ENCODE measurements around the gene NUMBL. TPM values are rescaled to one million over a fixed set of nuclear protein-coding genes. Genes with fewer than 3 reads are reported as not detected.

The NUMBL gene
- total and polyA plus RNA-seq, 2 experiments from 2014 or later = 15.7 to 32.1 TPM

- H3K4me1 ChIP-seq (ENCODE audit: insufficient read depth) = peaks cover 5% of the 10 kb centered on the region
- H3K27ac ChIP-seq = no peak overlapping the region
- peaks cover 10% of the 10 kb centered on the region for H3K79me2 ChIP-seq
- no peak overlapping the region for H2AFZ ChIP-seq
- H3K36me3 ChIP-seq (replicated peaks; ENCODE audit: insufficient read depth, low read depth) = no peaks in the 10 kb centered on the region
- DNase-seq (ENCODE audit: low spot score) = no peak
- no peaks in the 10 kb centered on the region for H3K9me2 ChIP-seq (replicated peaks; ENCODE audit: insufficient read depth)
- no peaks in the 10 kb centered on the region for H3K9me3 ChIP-seq (ENCODE audit: low read depth)
- no peak overlapping the region for H3K4me2 ChIP-seq
- H3K4me3 ChIP-seq = no peak overlapping the region
- H3K27me3 ChIP-seq = no peaks in the 10 kb centered on the region
- WGBS (ENCODE audit: low lambda C conversion rate, missing lambda C conversion rate) = 96% methylated on average over 5 of the region's 5 CpGs
- TF ChIP-seq CTCF (IDR thresholded peaks at IDR 0.05; ENCODE audit: poor library complexity) (no peak), EZH2phosphoT487 (IDR thresholded peaks at IDR 0.05; ENCODE audit: low read depth, severe bottlenecking, unreplicated experiment) (no peak), EZH2 (IDR thresholded peaks at IDR 0.05; ENCODE audit: borderline replicate concordance) (no peak)
- H4K20me1 ChIP-seq (ENCODE audit: insufficient read depth, poor library complexity, severe bottlenecking) = no peaks in the 10 kb centered on the region
Observed at GRCh38 chr19:40709817-40710216, 19.4 kb upstream of the NUMBL start.

DNA sequence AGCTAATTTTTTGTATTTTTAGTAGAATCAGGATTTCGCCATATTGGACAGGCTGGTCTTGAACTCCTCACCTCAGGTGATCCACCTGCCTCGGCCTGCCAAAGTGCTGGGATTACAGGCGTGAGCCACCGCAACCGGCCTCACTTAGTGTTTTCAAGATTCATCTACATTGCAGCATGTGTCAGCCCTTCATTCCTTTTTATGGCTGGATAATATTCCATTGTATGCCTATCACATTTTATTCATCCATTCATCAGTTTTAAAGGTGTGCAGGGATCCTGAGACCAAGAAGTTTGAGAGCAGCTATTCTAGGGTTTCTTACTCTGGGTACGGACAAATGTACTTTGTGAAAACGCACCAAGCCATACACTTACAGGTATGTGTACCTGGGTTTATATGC lies 17.2 kb upstream of the NUMBL start:
- H3K9me2 ChIP-seq (replicated peaks; ENCODE audit: insufficient read depth) = no peaks in the 10 kb centered on the region
- no peak for DNase-seq (ENCODE audit: low spot score)
- no peaks in the 10 kb centered on the region for H3K36me3 ChIP-seq (replicated peaks; ENCODE audit: insufficient read depth, low read depth)
- H3K27ac ChIP-seq = no peak overlapping the region
- H3K4me2 ChIP-seq = no peak overlapping the region
- no peaks in the 10 kb centered on the region for H3K4me1 ChIP-seq (ENCODE audit: insufficient read depth)
- no peak overlapping the region for H2AFZ ChIP-seq
- H3K4me3 ChIP-seq = no peak overlapping the region
- over 99% methylated on average over 7 of the region's 7 CpGs for WGBS (ENCODE audit: low lambda C conversion rate, missing lambda C conversion rate)
- H3K27me3 ChIP-seq = no peaks in the 10 kb centered on the region
- no peaks in the 10 kb centered on the region for H3K9me3 ChIP-seq (ENCODE audit: low read depth)
- TF ChIP-seq EZH2 (IDR thresholded peaks at IDR 0.05; ENCODE audit: borderline replicate concordance) = no peak
- no peak for TF ChIP-seq CTCF (IDR thresholded peaks at IDR 0.05; ENCODE audit: poor library complexity)
- TF ChIP-seq EZH2phosphoT487 (IDR thresholded peaks at IDR 0.05; ENCODE audit: low read depth, severe bottlenecking, unreplicated experiment) = no peak
- no peaks in the 10 kb centered on the region for H3K79me2 ChIP-seq
- H4K20me1 ChIP-seq (ENCODE audit: insufficient read depth, poor library complexity, severe bottlenecking) = no peaks in the 10 kb centered on the region

GRCh38 chr19:40705950-40706619 lies 15.6 kb upstream of the NUMBL start:
- Histone ChIP-seq H3K9me3 (ENCODE audit: low read depth) (no peaks in the 10 kb centered on the region), H3K36me3 (replicated peaks; ENCODE audit: insufficient read depth, low read depth) (no peaks in the 10 kb centered on the region), H2AFZ (no peak overlapping the region), H3K27ac (no peak overlapping the region), H3K9me2 (replicated peaks; ENCODE audit: insufficient read depth) (no peaks in the 10 kb centered on the region), H3K4me2 (no peak overlapping the region), H3K79me2 (no peaks in the 10 kb centered on the region), H3K4me1 (ENCODE audit: insufficient read depth) (no peaks in the 10 kb centered on the region), H3K4me3 (no peak overlapping the region), H3K27me3 (no peaks in the 10 kb centered on the region), H4K20me1 (ENCODE audit: insufficient read depth, poor library complexity, severe bottlenecking) (no peaks in the 10 kb centered on the region)
- TF ChIP-seq CTCF (IDR thresholded peaks at IDR 0.05; ENCODE audit: poor library complexity) (no peak), EZH2 (IDR thresholded peaks at IDR 0.05; ENCODE audit: borderline replicate concordance) (no peak), EZH2phosphoT487 (IDR thresholded peaks at IDR 0.05; ENCODE audit: low read depth, severe bottlenecking, unreplicated experiment) (no peak)
- DNase-seq (ENCODE audit: low spot score) = no peak
- WGBS (ENCODE audit: low lambda C conversion rate, missing lambda C conversion rate) = 89% methylated on average over 7 of the region's 7 CpGs
